Measurements from ENCODE around the gene RENBP. TPM values are rescaled to one million over a fixed set of nuclear protein-coding genes. Genes with fewer than 3 reads are reported as not detected.

The RENBP gene
- total and polyA plus RNA-seq, 4 donors = 16.6 to 90.8 (median 62.0) TPM

DNA sequence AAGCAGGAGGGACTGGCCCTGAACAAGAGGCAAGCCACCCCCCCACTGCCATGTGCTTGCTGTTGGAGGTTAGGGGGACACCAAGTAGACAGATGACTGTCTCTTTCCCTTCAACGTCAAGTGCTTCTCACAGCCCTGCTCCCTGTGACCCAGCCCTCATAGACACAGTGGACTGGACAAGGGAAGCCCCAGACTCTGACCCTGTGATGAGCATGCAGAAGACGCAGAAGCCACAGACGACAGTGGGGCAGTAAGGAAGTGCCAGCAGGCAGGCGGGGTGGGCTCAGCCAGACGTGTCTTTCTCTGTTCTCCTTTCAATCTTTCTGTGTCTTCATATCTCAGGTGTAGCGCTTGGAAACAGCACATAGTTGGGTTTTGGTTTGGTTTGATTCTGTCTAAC, 56.1 kb downstream of the RENBP start:
- TF ChIP-seq, protein P1, sequence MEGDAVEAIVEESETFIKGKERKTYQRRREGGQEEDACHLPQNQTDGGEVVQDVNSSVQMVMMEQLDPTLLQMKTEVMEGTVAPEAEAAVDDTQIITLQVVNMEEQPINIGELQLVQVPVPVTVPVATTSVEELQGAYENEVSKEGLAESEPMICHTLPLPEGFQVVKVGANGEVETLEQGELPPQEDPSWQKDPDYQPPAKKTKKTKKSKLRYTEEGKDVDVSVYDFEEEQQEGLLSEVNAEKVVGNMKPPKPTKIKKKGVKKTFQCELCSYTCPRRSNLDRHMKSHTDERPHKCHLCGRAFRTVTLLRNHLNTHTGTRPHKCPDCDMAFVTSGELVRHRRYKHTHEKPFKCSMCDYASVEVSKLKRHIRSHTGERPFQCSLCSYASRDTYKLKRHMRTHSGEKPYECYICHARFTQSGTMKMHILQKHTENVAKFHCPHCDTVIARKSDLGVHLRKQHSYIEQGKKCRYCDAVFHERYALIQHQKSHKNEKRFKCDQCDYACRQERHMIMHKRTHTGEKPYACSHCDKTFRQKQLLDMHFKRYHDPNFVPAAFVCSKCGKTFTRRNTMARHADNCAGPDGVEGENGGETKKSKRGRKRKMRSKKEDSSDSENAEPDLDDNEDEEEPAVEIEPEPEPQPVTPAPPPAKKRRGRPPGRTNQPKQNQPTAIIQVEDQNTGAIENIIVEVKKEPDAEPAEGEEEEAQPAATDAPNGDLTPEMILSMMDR (IDR thresholded peaks at IDR 0.05; ENCODE audit: control extremely low read depth, extremely low read depth) = no peak
- peaks cover 18 to 54% (median 40%) of the 10 kb centered on the region in 3 donors for H3K27me3 ChIP-seq (ENCODE audit: control insufficient read depth in 3 of 3, insufficient read depth in 3 of 3, low read length in 2 of 3)
- no peak for DNase-seq
- no peak overlapping the region for H3K27ac ChIP-seq (ENCODE audit: low read depth in 1 of 2, low read length in 1 of 2)
- peaks cover 0 to 7% (median 0%) of the 10 kb centered on the region in 4 donors for H3K9me3 ChIP-seq (ENCODE audit: control insufficient read depth in 4 of 4, insufficient read depth in 3 of 4, low read length in 3 of 4)
- no peak for ATAC-seq (ENCODE audit: insufficient read depth, low FRiP score)
- H3K4me1 ChIP-seq (ENCODE audit: control insufficient read depth in 5 of 5, insufficient read depth in 5 of 5, low read length in 5 of 5) = peaks cover 0 to 2% (median 0%) of the 10 kb centered on the region in 5 donors
- no peak overlapping the region for H3K9ac ChIP-seq (ENCODE audit: insufficient read depth in 1 of 2, low read length in 2 of 2)
- WGBS, 2 donors = 52 to 65% methylated on average over 6 of the region's 6 CpGs
- no peaks in the 10 kb centered on the region for H3K36me3 ChIP-seq (ENCODE audit: control insufficient read depth in 4 of 4, insufficient read depth in 4 of 4, low read length in 4 of 4)
- no peak overlapping the region for H3K4me3 ChIP-seq

DNA sequence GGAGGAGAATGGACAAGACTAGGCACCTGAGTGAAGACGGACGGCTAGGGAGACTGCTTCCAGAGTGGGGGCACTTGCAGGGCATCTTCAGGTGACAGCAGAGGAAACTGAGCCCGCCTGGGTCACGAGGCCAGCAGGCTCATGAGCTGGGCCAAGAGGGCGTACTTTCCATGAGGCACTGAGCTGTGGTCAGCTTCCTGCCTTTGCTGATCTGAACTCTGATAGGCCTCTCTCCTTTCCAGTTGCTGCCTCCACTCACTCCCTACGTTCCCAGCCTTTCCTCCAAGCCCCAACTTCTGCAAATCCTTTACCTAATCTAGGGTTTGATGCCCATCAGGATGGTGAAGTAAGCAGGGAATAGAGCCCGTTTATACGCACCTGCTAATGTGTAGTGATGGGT, 57.1 kb downstream of the RENBP start:
- peaks cover 0 to 7% (median 0%) of the 10 kb centered on the region in 4 donors for H3K9me3 ChIP-seq (ENCODE audit: control insufficient read depth in 4 of 4, insufficient read depth in 3 of 4, low read length in 3 of 4)
- WGBS, 2 donors = 56 to 65% methylated on average over 5 to 8 of the region's 8 CpGs
- peaks cover 18 to 56% (median 40%) of the 10 kb centered on the region in 3 donors for H3K27me3 ChIP-seq (ENCODE audit: control insufficient read depth in 3 of 3, insufficient read depth in 3 of 3, low read length in 2 of 3)
- H3K4me1 ChIP-seq (ENCODE audit: control insufficient read depth in 5 of 5, insufficient read depth in 5 of 5, low read length in 5 of 5) = peaks cover 0 to 2% (median 0%) of the 10 kb centered on the region in 5 donors
- no peaks in the 10 kb centered on the region for H3K36me3 ChIP-seq (ENCODE audit: control insufficient read depth in 4 of 4, insufficient read depth in 4 of 4, low read length in 4 of 4)
- TF ChIP-seq, protein P1 (IDR thresholded peaks at IDR 0.05; ENCODE audit: control extremely low read depth, extremely low read depth) = no peak
- no peak overlapping the region for H3K4me3 ChIP-seq
- H3K9ac ChIP-seq (ENCODE audit: insufficient read depth in 1 of 2, low read length in 2 of 2) = no peak overlapping the region
- ATAC-seq (ENCODE audit: insufficient read depth, low FRiP score) (no peak), DNase-seq (no peak)
- no peak overlapping the region for H3K27ac ChIP-seq (ENCODE audit: low read depth in 1 of 2, low read length in 1 of 2)

DNA sequence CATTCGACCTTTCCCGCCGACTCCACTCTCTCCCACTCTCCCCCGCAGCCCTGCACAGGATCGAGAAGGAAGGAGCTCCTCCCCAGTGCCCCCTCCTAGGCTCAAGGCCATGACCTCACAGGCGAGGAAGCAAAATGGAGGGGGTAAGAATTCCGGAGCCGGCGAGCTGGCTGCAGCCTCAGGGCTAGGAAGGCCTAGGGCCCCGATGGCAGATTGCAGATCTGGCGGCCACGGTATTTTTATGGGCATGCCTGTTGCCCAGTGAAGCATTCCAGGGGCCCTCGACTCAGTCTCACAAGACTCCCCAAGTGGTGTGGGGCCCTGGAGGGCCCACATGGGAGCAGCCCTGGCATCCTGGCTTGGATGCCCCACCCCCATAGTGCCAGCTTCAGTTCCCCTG, 57.5 kb downstream of the RENBP start:
- DNase-seq (no peak), ATAC-seq (ENCODE audit: insufficient read depth, low FRiP score) (no peak)
- TF ChIP-seq, protein P1 (IDR thresholded peaks at IDR 0.05; ENCODE audit: control extremely low read depth, extremely low read depth) = no peak
- peaks cover 0 to 2% (median 0%) of the 10 kb centered on the region in 5 donors for H3K4me1 ChIP-seq (ENCODE audit: control insufficient read depth in 5 of 5, insufficient read depth in 5 of 5, low read length in 5 of 5)
- peaks cover 0 to 7% (median 0%) of the 10 kb centered on the region in 4 donors for H3K9me3 ChIP-seq (ENCODE audit: control insufficient read depth in 4 of 4, insufficient read depth in 3 of 4, low read length in 3 of 4)
- H3K27me3 ChIP-seq (ENCODE audit: control insufficient read depth in 3 of 3, insufficient read depth in 3 of 3, low read length in 2 of 3) = peaks cover 21 to 56% (median 39%) of the 10 kb centered on the region in 3 donors
- no peak overlapping the region for H3K27ac ChIP-seq (ENCODE audit: low read depth in 1 of 2, low read length in 1 of 2)
- no peak overlapping the region for H3K4me3 ChIP-seq
- H3K36me3 ChIP-seq (ENCODE audit: control insufficient read depth in 4 of 4, insufficient read depth in 4 of 4, low read length in 4 of 4) = no peaks in the 10 kb centered on the region
- WGBS, 2 donors = 36 to 37% methylated on average over 12 to 13 of the region's 13 CpGs
- H3K9ac ChIP-seq (ENCODE audit: insufficient read depth in 1 of 2, low read length in 2 of 2) = no peak overlapping the region
